GM23338 (cell line): ENCODE results near the gene BATF2. TPM values are rescaled to one million over a fixed set of nuclear protein-coding genes. Genes with fewer than 3 reads are reported as not detected.

Experiments used
- ATAC-seq: fragments of 200-7000 bp; cut with Tn5 transposase; 3 replicates; pipeline ENCODE4 v1.9.1; 2020
- DNase-seq: peaks from one replicate; pipeline ENCODE4 v3.0.0-alpha.2; 2015; ENCODE audit warnings: low spot score
- H2AFZ ChIP-seq: fragments of 200-600 bp; sonication (generic); 2 replicates; pipeline ENCODE4 v1.8.0; 2016; ENCODE audit warnings: antibody characterized with exemption, mild to moderate bottlenecking, moderate library complexity
- H3F3A ChIP-seq: fragments of 200-600 bp; sonication (generic); replicated peaks from 2 replicates; pipeline ENCODE4 v1.8.0; 2017; ENCODE audit warnings: antibody characterized with exemption, mixed run types, low read depth
- H3K27ac ChIP-seq: fragments of 200-600 bp; sonication (generic); 2 replicates; pipeline ENCODE4 v1.6.1; 2016; ENCODE audit warnings: low read depth
- H3K27me3 ChIP-seq: fragments of 200-600 bp; sonication (generic); 2 replicates; pipeline ENCODE4 v1.8.0; 2016; ENCODE audit warnings: mild to moderate bottlenecking, mixed run types, moderate library complexity; ENCODE audit not compliant: insufficient read depth
- H3K36me3 ChIP-seq: fragments of 200-600 bp; sonication (generic); 2 replicates; pipeline ENCODE4 v1.8.0; 2016; ENCODE audit warnings: mild to moderate bottlenecking; ENCODE audit not compliant: insufficient read depth
- H3K4me1 ChIP-seq: fragments of 200-600 bp; sonication (generic); 2 replicates; pipeline ENCODE4 v1.8.0; 2016; ENCODE audit warnings: mild to moderate bottlenecking, moderate library complexity; ENCODE audit not compliant: insufficient read depth
- H3K4me2 ChIP-seq: fragments of 200-600 bp; sonication (generic); 2 replicates; pipeline ENCODE4 v1.7.1; 2017; ENCODE audit warnings: mixed run types
- H3K4me3 ChIP-seq: fragments of 200-600 bp; sonication (generic); 2 replicates; pipeline ENCODE4 v1.6.1; 2016; ENCODE audit warnings: mixed run types
- H3K79me2 ChIP-seq: fragments of 200-600 bp; sonication (generic); replicated peaks from 2 replicates; pipeline ENCODE4 v1.8.0; 2017; ENCODE audit warnings: mild to moderate bottlenecking; ENCODE audit not compliant: insufficient read depth
- H3K9me2 ChIP-seq: fragments of 200-600 bp; sonication (generic); 2 replicates; pipeline ENCODE4 v1.8.0; 2017; ENCODE audit not compliant: insufficient read depth
- H4K20me1 ChIP-seq: fragments of 200-600 bp; sonication (generic); replicated peaks from 2 replicates; pipeline ENCODE4 v1.8.0; 2017; ENCODE audit warnings: mild to moderate bottlenecking; ENCODE audit not compliant: insufficient read depth
- H3K27ac Mint-ChIP-seq: 2 replicates; pipeline ENCODE4 v1.8.0; 2020; ENCODE audit warnings: inconsistent platforms, mild to moderate bottlenecking, moderate library complexity, mixed read lengths
- H3K27me3 Mint-ChIP-seq: 3 replicates; pipeline ENCODE4 v1.8.0; 2022; ENCODE audit warnings: low read depth, mild to moderate bottlenecking, moderate library complexity, mixed read lengths, inconsistent platforms; ENCODE audit not compliant: insufficient read depth, poor library complexity
- H3K36me3 Mint-ChIP-seq: 3 replicates; pipeline ENCODE4 v1.8.0; 2021; ENCODE audit warnings: low read depth, mild to moderate bottlenecking, inconsistent platforms, moderate library complexity, mixed read lengths
- H3K4me1 Mint-ChIP-seq: 3 replicates; pipeline ENCODE4 v1.8.0; 2020; ENCODE audit warnings: mild to moderate bottlenecking, inconsistent platforms, mixed read lengths
- H3K4me3 Mint-ChIP-seq: 3 replicates; pipeline ENCODE4 v1.8.0; 2021; ENCODE audit warnings: moderate library complexity, mild to moderate bottlenecking, inconsistent platforms, mixed read lengths
- H3K9me3 Mint-ChIP-seq: 3 replicates; pipeline ENCODE4 v1.8.0; 2020; ENCODE audit warnings: moderate library complexity, mild to moderate bottlenecking, inconsistent platforms, mixed read lengths
- CREB1 ChIP-seq: fragments of 250-450 bp; sonication (Bioruptor Pico); IDR thresholded peaks from 2 replicates; pipeline ENCODE4 v1.5.0; 2020; ENCODE audit warnings: low read depth, mild to moderate bottlenecking, moderate library complexity
- EZH2 ChIP-seq: fragments of 200-600 bp; sonication (generic); IDR thresholded peaks from one replicate; pipeline ENCODE4 v1.8.0; 2017; ENCODE audit warnings: antibody characterized with exemption, mild to moderate bottlenecking, low read depth; ENCODE audit not compliant: unreplicated experiment
- EZH2phosphoT487 ChIP-seq: fragments of 200-600 bp; sonication (generic); IDR thresholded peaks from one replicate; pipeline ENCODE4 v1.8.1; 2018; ENCODE audit warnings: antibody characterized with exemption; ENCODE audit not compliant: unreplicated experiment
- JUNB ChIP-seq: IDR thresholded peaks from one replicate; pipeline ENCODE4 v1.6.1; 2016; ENCODE audit warnings: antibody characterized with exemption; ENCODE audit not compliant: unreplicated experiment
- POLR2AphosphoS5 ChIP-seq: IDR thresholded peaks from 2 replicates; pipeline ENCODE4 v1.6.1; 2016; ENCODE audit warnings: antibody characterized with exemption, low read depth
- STAT1 ChIP-seq: IDR thresholded peaks from one replicate; pipeline ENCODE4 v1.6.1; 2016; ENCODE audit warnings: antibody characterized with exemption; ENCODE audit not compliant: unreplicated experiment
- polyA plus RNA-seq: library from polyadenylated mRNA; unstranded; fragments of >200 nt; fragmentation: Nextera tagmentation; extraction: Ambion mirVana; gene quantifications from 2 replicates; pipeline ENCODE4 v1.2.1, GENCODE V29; 2016
- total RNA-seq: library from RNA; depleted of rRNA; stranded (reverse); fragments of >200 nt; shearing (Covaris generic); gene quantifications from 2 replicates; pipeline ENCODE4 v1.2.3, GENCODE V29; 2014
- TF ChIP-seq, protein P1 (sequence below), 2 experiments: fragments of 200-600 bp in 1 of 2; sonication (generic) in 1 of 2; conservative IDR thresholded peaks; 2 replicates each; pipeline versions ENCODE4 v1.5.1 to v1.6.1; 2016 to 2017; ENCODE audit warnings: antibody characterized with exemption in 2 of 2, low read depth in 2 of 2, mild to moderate bottlenecking in 2 of 2, moderate library complexity in 1 of 2
- TF ChIP-seq, protein P2 (sequence below): fragments of 250-450 bp; sonication (Bioruptor Pico); IDR thresholded peaks from 2 replicates; pipeline ENCODE4 v1.5.0; 2020; ENCODE audit warnings: mild to moderate bottlenecking, moderate library complexity

BATF2 gene
- total and polyA plus RNA-seq, 2 experiments from 2014 or later, result 0.53 to 1.6 TPM

DNA sequence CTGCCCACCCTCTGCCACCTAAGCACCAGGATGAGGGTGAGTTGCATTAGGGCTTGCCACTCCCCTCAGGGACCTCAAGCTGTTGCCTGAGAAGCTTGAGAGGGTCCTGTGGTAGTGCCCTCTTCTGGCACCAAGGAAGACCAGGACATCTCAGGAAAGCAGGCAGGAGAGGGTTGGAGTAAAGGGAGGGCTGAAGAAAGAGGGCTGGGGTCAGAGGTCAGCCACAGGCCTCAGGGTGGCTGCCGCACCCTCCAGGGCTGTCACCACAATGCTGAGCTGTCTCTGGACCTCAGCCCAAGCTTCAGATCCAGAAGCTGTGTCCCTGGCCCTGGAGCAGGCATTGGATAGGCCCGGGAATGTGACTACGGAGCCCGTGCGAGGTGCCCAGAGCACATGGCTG, 48.3 kb upstream of the BATF2 start:
- Histone ChIP-seq H3K27me3 (peaks cover 7% of the 10 kb centered on the region; the same call in 1 of the 2 replicates), H3K4me3 (no peak overlapping the region), H2AFZ (no peak overlapping the region), H4K20me1 (peaks cover 11% of the 10 kb centered on the region), H3K4me1 (peaks cover 3% of the 10 kb centered on the region; the same call in 1 of the 2 replicates), H3K9me2 (no peaks in the 10 kb centered on the region), H3K27ac (no peak overlapping the region), H3K79me2 (peaks cover 18% of the 10 kb centered on the region), H3K4me2 (no peak overlapping the region), H3K36me3 (no peaks in the 10 kb centered on the region), H3F3A (0 out of 2 replicates have a peak, but pooled peaks cover 8% of the 10 kb centered on the region)
- H3K27me3 Mint-ChIP-seq, result peaks cover 8% of the 10 kb centered on the region
- H3K27ac Mint-ChIP-seq, result no peak overlapping the region
- peaks cover 17% of the 10 kb centered on the region for H3K4me1 Mint-ChIP-seq
- TF ChIP-seq, protein P1, sequence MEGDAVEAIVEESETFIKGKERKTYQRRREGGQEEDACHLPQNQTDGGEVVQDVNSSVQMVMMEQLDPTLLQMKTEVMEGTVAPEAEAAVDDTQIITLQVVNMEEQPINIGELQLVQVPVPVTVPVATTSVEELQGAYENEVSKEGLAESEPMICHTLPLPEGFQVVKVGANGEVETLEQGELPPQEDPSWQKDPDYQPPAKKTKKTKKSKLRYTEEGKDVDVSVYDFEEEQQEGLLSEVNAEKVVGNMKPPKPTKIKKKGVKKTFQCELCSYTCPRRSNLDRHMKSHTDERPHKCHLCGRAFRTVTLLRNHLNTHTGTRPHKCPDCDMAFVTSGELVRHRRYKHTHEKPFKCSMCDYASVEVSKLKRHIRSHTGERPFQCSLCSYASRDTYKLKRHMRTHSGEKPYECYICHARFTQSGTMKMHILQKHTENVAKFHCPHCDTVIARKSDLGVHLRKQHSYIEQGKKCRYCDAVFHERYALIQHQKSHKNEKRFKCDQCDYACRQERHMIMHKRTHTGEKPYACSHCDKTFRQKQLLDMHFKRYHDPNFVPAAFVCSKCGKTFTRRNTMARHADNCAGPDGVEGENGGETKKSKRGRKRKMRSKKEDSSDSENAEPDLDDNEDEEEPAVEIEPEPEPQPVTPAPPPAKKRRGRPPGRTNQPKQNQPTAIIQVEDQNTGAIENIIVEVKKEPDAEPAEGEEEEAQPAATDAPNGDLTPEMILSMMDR (conservative IDR thresholded peaks at IDR 0.05; ENCODE audit: low read depth in 2 of 2), result peak in 1 of 2 experiments; percentile 30; a peak in 1 of 4 replicates
- no peak for TF ChIP-seq EZH2
- peaks cover 17% of the 10 kb centered on the region for H3K36me3 Mint-ChIP-seq
- H3K9me3 Mint-ChIP-seq, result no peaks in the 10 kb centered on the region
- DNase-seq (no peak), ATAC-seq (no peak)
- H3K4me3 Mint-ChIP-seq, result no peak overlapping the region

DNA sequence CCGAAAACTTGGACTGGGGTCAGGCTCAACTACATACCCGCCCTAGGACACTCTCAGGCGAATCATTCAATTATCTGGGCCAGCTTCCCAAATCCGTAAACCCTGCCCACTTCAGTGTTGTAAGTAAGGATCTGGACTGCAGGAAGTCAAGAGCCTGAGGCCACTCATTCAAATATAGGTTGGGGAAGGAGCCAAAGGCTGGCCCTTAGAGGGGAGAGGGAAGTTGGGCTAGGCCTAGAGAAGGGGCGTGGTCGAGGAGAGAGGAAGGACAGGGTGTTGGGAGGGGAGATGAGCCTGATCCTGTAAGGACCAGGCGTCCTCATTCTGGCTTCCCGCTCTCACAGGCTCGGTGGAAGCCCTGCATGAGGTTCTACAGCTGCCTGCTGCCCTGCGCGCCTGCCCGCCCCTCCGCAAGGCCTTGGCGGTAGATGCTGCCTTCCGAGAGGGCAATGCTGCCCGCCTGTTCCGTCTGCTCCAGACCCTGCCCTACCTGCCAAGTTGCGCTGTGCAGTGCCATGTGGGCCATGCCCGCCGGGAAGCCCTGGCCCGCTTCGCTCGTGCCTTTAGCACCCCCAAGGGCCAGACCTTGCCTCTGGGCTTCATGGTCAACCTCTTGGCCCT, 47.2 kb upstream of the BATF2 start:
- H3K4me3 Mint-ChIP-seq, result no peak overlapping the region
- peaks cover 8% of the 10 kb centered on the region for H3K27me3 Mint-ChIP-seq
- TF ChIP-seq JUNB, result no peak
- TF ChIP-seq EZH2phosphoT487, result no peak
- TF ChIP-seq CREB1 (CRISPR knock-in tag), result no peak
- TF ChIP-seq, protein P1 (conservative IDR thresholded peaks at IDR 0.05; ENCODE audit: low read depth in 2 of 2), result no peak
- no peak for TF ChIP-seq POLR2AphosphoS5
- TF ChIP-seq, protein P2, sequence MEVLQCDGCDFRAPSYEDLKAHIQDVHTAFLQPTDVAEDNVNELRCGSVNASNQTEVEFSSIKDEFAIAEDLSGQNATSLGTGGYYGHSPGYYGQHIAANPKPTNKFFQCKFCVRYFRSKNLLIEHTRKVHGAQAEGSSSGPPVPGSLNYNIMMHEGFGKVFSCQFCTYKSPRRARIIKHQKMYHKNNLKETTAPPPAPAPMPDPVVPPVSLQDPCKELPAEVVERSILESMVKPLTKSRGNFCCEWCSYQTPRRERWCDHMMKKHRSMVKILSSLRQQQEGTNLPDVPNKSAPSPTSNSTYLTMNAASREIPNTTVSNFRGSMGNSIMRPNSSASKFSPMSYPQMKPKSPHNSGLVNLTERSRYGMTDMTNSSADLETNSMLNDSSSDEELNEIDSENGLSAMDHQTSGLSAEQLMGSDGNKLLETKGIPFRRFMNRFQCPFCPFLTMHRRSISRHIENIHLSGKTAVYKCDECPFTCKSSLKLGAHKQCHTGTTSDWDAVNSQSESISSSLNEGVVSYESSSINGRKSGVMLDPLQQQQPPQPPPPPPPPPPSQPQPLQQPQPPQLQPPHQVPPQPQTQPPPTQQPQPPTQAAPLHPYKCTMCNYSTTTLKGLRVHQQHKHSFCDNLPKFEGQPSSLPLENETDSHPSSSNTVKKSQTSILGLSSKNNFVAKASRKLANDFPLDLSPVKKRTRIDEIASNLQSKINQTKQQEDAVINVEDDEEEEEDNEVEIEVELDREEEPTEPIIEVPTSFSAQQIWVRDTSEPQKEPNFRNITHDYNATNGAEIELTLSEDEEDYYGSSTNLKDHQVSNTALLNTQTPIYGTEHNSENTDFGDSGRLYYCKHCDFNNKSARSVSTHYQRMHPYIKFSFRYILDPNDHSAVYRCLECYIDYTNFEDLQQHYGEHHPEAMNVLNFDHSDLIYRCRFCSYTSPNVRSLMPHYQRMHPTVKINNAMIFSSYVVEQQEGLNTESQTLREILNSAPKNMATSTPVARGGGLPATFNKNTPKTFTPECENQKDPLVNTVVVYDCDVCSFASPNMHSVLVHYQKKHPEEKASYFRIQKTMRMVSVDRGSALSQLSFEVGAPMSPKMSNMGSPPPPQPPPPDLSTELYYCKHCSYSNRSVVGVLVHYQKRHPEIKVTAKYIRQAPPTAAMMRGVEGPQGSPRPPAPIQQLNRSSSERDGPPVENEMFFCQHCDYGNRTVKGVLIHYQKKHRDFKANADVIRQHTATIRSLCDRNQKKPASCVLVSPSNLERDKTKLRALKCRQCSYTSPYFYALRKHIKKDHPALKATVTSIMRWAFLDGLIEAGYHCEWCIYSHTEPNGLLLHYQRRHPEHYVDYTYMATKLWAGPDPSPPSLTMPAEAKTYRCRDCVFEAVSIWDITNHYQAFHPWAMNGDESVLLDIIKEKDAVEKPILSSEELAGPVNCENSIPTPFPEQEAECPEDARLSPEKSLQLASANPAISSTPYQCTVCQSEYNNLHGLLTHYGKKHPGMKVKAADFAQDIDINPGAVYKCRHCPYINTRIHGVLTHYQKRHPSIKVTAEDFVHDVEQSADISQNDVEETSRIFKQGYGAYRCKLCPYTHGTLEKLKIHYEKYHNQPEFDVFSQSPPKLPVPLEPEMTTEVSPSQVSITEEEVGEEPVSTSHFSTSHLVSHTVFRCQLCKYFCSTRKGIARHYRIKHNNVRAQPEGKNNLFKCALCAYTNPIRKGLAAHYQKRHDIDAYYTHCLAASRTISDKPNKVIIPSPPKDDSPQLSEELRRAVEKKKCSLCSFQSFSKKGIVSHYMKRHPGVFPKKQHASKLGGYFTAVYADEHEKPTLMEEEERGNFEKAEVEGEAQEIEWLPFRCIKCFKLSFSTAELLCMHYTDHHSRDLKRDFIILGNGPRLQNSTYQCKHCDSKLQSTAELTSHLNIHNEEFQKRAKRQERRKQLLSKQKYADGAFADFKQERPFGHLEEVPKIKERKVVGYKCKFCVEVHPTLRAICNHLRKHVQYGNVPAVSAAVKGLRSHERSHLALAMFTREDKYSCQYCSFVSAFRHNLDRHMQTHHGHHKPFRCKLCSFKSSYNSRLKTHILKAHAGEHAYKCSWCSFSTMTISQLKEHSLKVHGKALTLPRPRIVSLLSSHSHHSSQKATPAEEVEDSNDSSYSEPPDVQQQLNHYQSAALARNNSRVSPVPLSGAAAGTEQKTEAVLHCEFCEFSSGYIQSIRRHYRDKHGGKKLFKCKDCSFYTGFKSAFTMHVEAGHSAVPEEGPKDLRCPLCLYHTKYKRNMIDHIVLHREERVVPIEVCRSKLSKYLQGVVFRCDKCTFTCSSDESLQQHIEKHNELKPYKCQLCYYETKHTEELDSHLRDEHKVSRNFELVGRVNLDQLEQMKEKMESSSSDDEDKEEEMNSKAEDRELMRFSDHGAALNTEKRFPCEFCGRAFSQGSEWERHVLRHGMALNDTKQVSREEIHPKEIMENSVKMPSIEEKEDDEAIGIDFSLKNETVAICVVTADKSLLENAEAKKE (CRISPR knock-in tag), result no peak
- no peak for TF ChIP-seq STAT1

More for the DNA sequence above, 47.2 kb upstream of the BATF2 start:
- Mint-ChIP-seq H3K4me1 (peaks cover 17% of the 10 kb centered on the region), H3K9me3 (no peaks in the 10 kb centered on the region), H3K36me3 (peaks cover 17% of the 10 kb centered on the region), H3K27ac (no peak overlapping the region)
- H3K79me2 ChIP-seq, result peaks cover 18% of the 10 kb centered on the region
- H3K4me3 ChIP-seq, result no peak overlapping the region
- H3K27me3 ChIP-seq, result peaks cover 7% of the 10 kb centered on the region; the same call in 1 of the 2 replicates
- H3K4me1 ChIP-seq, result peaks cover 3% of the 10 kb centered on the region; the same call in 1 of the 2 replicates
- no peak overlapping the region for H2AFZ ChIP-seq
- DNase-seq (no peak), ATAC-seq (no peak)
- no peaks in the 10 kb centered on the region for H3K36me3 ChIP-seq
- H4K20me1 ChIP-seq, result peaks cover 11% of the 10 kb centered on the region
- no peaks in the 10 kb centered on the region for H3K9me2 ChIP-seq
- H3K27ac ChIP-seq, result no peak overlapping the region
- H3F3A ChIP-seq, result 0 out of 2 replicates have a peak, but pooled peaks cover 13% of the 10 kb centered on the region
- no peak overlapping the region for H3K4me2 ChIP-seq
